PFSK-1 (cell line): ENCODE results near the gene PFDN1.

ENCODE experiments used
- FOXP2 ChIP-seq: optimal IDR thresholded peaks from 2 replicates; pipeline ENCODE3; 2011; ENCODE audit warnings: borderline replicate concordance, control low read depth, inconsistent platforms; ENCODE audit not compliant: insufficient read depth; ENCODE audit errors: extremely low read length, extremely low read depth
- POLR2AphosphoS5 ChIP-seq: IDR thresholded peaks from 2 replicates; pipeline ENCODE4 v1.6.1; 2012; ENCODE audit warnings: low read depth, mild to moderate bottlenecking, control low read depth, low read length, moderate library complexity
- SIN3A ChIP-seq: IDR thresholded peaks from 2 replicates; pipeline ENCODE4 v1.6.1; 2012; ENCODE audit warnings: mild to moderate bottlenecking, low read length, moderate library complexity, borderline replicate concordance; ENCODE audit not compliant: insufficient read depth
- TAF1 ChIP-seq: IDR thresholded peaks from 2 replicates; pipeline ENCODE4 v1.6.1; 2012; ENCODE audit warnings: low read length, control low read depth, borderline replicate concordance; ENCODE audit not compliant: insufficient read depth
- TF ChIP-seq, protein P1 (sequence below), 2 experiments: IDR thresholded peaks; 2 replicates each; pipeline versions ENCODE4 v1.6.1 to v1.8.0; 2011 to 2012; ENCODE audit warnings: low read depth in 2 of 2, low read length in 2 of 2, control low read depth in 1 of 2, inconsistent platforms in 1 of 2, mild to moderate bottlenecking in 1 of 2, moderate library complexity in 1 of 2; ENCODE audit not compliant: insufficient read depth in 1 of 2

Gene PFDN1

DNA sequence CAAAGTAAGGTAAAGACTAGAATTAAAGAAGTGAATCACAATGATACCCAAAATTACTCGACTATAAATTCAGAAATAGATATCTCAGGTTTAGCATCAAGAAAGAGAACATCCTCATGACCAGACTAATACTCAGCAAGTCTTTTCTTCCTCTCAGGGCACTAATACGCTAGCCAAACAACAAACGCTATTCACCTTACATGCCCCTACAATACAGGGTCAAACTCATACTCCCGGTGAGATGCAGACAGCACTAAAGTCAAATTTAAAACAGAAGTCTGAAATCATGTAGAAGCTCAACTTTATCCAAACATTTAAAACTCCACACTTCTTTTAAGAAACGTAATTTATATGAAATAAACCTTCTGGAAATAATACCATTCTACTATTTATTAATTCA, 5.6 kb downstream of the PFDN1 start:
- TF ChIP-seq POLR2AphosphoS5 = no peak
- TF ChIP-seq, protein P1, sequence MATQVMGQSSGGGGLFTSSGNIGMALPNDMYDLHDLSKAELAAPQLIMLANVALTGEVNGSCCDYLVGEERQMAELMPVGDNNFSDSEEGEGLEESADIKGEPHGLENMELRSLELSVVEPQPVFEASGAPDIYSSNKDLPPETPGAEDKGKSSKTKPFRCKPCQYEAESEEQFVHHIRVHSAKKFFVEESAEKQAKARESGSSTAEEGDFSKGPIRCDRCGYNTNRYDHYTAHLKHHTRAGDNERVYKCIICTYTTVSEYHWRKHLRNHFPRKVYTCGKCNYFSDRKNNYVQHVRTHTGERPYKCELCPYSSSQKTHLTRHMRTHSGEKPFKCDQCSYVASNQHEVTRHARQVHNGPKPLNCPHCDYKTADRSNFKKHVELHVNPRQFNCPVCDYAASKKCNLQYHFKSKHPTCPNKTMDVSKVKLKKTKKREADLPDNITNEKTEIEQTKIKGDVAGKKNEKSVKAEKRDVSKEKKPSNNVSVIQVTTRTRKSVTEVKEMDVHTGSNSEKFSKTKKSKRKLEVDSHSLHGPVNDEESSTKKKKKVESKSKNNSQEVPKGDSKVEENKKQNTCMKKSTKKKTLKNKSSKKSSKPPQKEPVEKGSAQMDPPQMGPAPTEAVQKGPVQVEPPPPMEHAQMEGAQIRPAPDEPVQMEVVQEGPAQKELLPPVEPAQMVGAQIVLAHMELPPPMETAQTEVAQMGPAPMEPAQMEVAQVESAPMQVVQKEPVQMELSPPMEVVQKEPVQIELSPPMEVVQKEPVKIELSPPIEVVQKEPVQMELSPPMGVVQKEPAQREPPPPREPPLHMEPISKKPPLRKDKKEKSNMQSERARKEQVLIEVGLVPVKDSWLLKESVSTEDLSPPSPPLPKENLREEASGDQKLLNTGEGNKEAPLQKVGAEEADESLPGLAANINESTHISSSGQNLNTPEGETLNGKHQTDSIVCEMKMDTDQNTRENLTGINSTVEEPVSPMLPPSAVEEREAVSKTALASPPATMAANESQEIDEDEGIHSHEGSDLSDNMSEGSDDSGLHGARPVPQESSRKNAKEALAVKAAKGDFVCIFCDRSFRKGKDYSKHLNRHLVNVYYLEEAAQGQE (IDR thresholded peaks at IDR 0.05; ENCODE audit: insufficient read depth in 1 of 2, low read depth in 2 of 2, low read length in 2 of 2) = no peak
- TF ChIP-seq TAF1 = no peak
- TF ChIP-seq FOXP2 = no peak
- TF ChIP-seq SIN3A = no peak

DNA sequence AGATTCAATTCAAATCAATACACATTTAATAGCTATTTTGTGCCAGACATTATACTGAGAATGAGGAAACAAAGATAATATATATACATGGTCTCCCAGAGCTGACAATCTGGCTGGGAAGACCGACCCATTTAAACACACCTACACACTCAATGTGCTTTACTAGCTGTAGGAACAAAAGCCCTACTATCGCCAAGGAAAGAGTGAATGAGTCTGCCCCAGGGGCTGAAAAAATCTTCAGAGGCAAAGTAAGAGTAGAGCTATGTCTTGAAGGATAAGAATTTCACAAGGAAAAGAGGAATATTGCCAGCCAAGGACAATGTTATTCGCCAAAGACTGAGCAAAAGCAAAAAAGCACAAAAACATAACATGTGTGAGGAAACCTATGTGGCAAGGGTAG, 6.6 kb downstream of the PFDN1 start:
- no peak for TF ChIP-seq SIN3A
- no peak for TF ChIP-seq POLR2AphosphoS5
- TF ChIP-seq, protein P1 (IDR thresholded peaks at IDR 0.05; ENCODE audit: insufficient read depth in 1 of 2, low read depth in 2 of 2, low read length in 2 of 2) = no peak
- TF ChIP-seq TAF1 = no peak
- no peak for TF ChIP-seq FOXP2

DNA sequence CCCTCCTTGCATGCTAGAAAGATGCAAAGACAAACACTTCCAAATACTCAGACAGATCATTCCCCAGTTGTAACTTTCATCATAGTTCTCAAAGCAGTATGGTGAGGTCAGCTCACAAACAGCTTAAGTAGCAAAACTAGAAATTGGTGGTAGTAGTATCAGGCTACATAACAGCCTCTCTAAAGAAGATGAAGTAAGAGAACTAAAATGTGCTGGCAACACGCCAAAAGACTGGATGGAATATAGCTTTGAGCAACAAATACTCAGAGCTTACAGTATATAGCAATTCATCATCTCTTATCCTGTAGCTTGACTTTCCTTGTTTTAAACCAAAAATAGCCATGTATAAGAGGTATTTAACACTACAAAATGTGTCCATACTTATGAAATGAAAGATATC, 7.5 kb downstream of the PFDN1 start:
- TF ChIP-seq, protein P1 (IDR thresholded peaks at IDR 0.05; ENCODE audit: insufficient read depth in 1 of 2, low read depth in 2 of 2, low read length in 2 of 2) = no peak
- no peak for TF ChIP-seq FOXP2
- TF ChIP-seq POLR2AphosphoS5 = no peak
- TF ChIP-seq SIN3A = no peak
- no peak for TF ChIP-seq TAF1

GRCh38 chr5:140294753-140295152, 8.1 kb downstream of the PFDN1 start:
- TF ChIP-seq, protein P1 (IDR thresholded peaks at IDR 0.05; ENCODE audit: insufficient read depth in 1 of 2, low read depth in 2 of 2, low read length in 2 of 2) = no peak
- TF ChIP-seq POLR2AphosphoS5 (no peak), TAF1 (no peak), FOXP2 (no peak), SIN3A (no peak)

GRCh38 chr5:140293849-140294100, 9.1 kb downstream of the PFDN1 start:
- TF ChIP-seq, protein P1 (IDR thresholded peaks at IDR 0.05; ENCODE audit: insufficient read depth in 1 of 2, low read depth in 2 of 2, low read length in 2 of 2) = no peak
- TF ChIP-seq TAF1 = no peak
- TF ChIP-seq SIN3A = no peak
- TF ChIP-seq POLR2AphosphoS5 = no peak
- no peak for TF ChIP-seq FOXP2
